Upper lobe of left lung (tissue), 6 donors: Measurements from ENCODE around the gene RPS6KA5. TPM values are rescaled to one million over a fixed set of nuclear protein-coding genes. Genes with fewer than 3 reads are reported as not detected.

Experiments used
- ATAC-seq, 2 donors: fragments of 200-7000 bp; cut with Tn5 transposase; one replicate each; pipeline ENCODE4 v1.9.1; 2022; ENCODE audit warnings: mild to moderate bottlenecking in 2 of 2, moderate library complexity in 2 of 2; ENCODE audit not compliant: low FRiP score in 2 of 2
- DNase-seq, 2 donors: peaks; one replicate each; pipeline ENCODE4 v3.0.0-alpha.2; 2019 to 2020
- H3K27ac ChIP-seq, 4 donors: fragments of 200-600 bp; sonication (generic); one replicate each; pipeline ENCODE4 v1.5.1; 2016 to 2019
- H3K27me3 ChIP-seq, 4 donors: fragments of 200-600 bp; sonication (generic); one replicate each; pipeline ENCODE4 v1.5.1; 2017 to 2019
- H3K36me3 ChIP-seq, 4 donors: fragments of 200-600 bp; sonication (generic); one replicate each; pipeline ENCODE4 v1.5.1; 2016 to 2019
- H3K4me1 ChIP-seq, 4 donors: fragments of 200-600 bp; sonication (generic); one replicate each; pipeline ENCODE4 v1.5.1; 2018 to 2019
- H3K4me3 ChIP-seq, 4 donors: fragments of 200-600 bp; sonication (generic); one replicate each; pipeline ENCODE4 v1.5.1; 2017 to 2019; ENCODE audit warnings: mild to moderate bottlenecking in 2 of 4, moderate library complexity in 1 of 4
- H3K9me3 ChIP-seq, 4 donors: fragments of 200-600 bp; sonication (generic); one replicate each; pipeline ENCODE4 v1.5.1; 2018 to 2019
- CTCF ChIP-seq, 6 experiments: fragments of 450-650 bp in 4 of 6; fragments of 200-600 bp in 2 of 6; sonication (generic) in 2 of 6; IDR thresholded peaks; one replicate each; pipeline ENCODE4 v1.5.1; 2016 to 2019; ENCODE audit warnings: antibody characterized with exemption in 6 of 6
- EP300 ChIP-seq, 4 donors: sonication (generic); formaldehyde crosslinking; IDR thresholded peaks; one replicate each; pipeline ENCODE4 v1.5.1; 2017; ENCODE audit warnings: antibody characterized with exemption in 4 of 4, control low read depth in 2 of 4
- POLR2A ChIP-seq, 4 donors: fragments of 450-650 bp; IDR thresholded peaks; one replicate each; pipeline ENCODE4 v1.5.1; 2016 to 2017; ENCODE audit warnings: antibody characterized with exemption in 4 of 4, mild to moderate bottlenecking in 2 of 4
- POLR2AphosphoS5 ChIP-seq, 2 donors: sonication (generic); formaldehyde crosslinking; IDR thresholded peaks; one replicate each; pipeline ENCODE4 v1.5.1; 2017; ENCODE audit warnings: antibody characterized with exemption in 2 of 2
- WGBS, 2 donors: methylation state at CpG; one replicate each; pipeline ENCODE4 v1.1.5; 2017 to 2018; 5-methylcytosine and 5-hydroxymethylcytosine counted together
- total RNA-seq, 6 donors: library from RNA; depleted of rRNA in 4 of 6; stranded (reverse); fragments of >200 nt in 4 of 6; gene quantifications; one replicate each; pipeline versions ENCODE4 v1.1.0 to v1.2.1, GENCODE V29; 2016 to 2021
- donor health status: DM: no; HTN: no; CAD: no; lungs with moderate emphysema.
- donor health status: DM: no; HTN: yes; CAD: no; lungs with severe emphysema.

The RPS6KA5 gene
- total RNA-seq, 6 donors from 2014 or later: 4.3 to 17.8 (median 10.2) TPM

- Histone ChIP-seq H3K4me1 (no peaks in the 10 kb centered on the region), H3K27me3 (no peaks in the 10 kb centered on the region), H3K36me3 (no peaks in the 10 kb centered on the region), H3K27ac (no peak overlapping the region), H3K4me3 (no peak overlapping the region), H3K9me3 (no peaks in the 10 kb centered on the region)
- TF ChIP-seq POLR2A (IDR thresholded peaks at IDR 0.05): no peak
- TF ChIP-seq CTCF (IDR thresholded peaks at IDR 0.05): no peak
- TF ChIP-seq EP300 (IDR thresholded peaks at IDR 0.05): no peak
- no peak for TF ChIP-seq POLR2AphosphoS5 (IDR thresholded peaks at IDR 0.05)
- 89 to 90% methylated on average over 2 of the region's 2 CpGs for WGBS, 2 donors
- DNase-seq (no peak), ATAC-seq (no peak)
Measured at GRCh38 chr14:90883782-90884181, 176.7 kb downstream of the RPS6KA5 start.

GRCh38 chr14:90883197-90883596, 177.2 kb downstream of the RPS6KA5 start:
- H3K9me3 ChIP-seq: no peaks in the 10 kb centered on the region
- no peak for DNase-seq
- WGBS, 2 donors: 96 to 99% methylated on average over 2 of the region's 2 CpGs
- H3K4me3 ChIP-seq: no peak overlapping the region
- H3K36me3 ChIP-seq: no peaks in the 10 kb centered on the region
- no peak overlapping the region for H3K27ac ChIP-seq
- ATAC-seq: no peak
- no peaks in the 10 kb centered on the region for H3K27me3 ChIP-seq
- no peak for TF ChIP-seq POLR2A (IDR thresholded peaks at IDR 0.05)
- no peak for TF ChIP-seq POLR2AphosphoS5 (IDR thresholded peaks at IDR 0.05)
- no peak for TF ChIP-seq CTCF (IDR thresholded peaks at IDR 0.05)
- no peaks in the 10 kb centered on the region for H3K4me1 ChIP-seq

- TF ChIP-seq POLR2A (IDR thresholded peaks at IDR 0.05) (no peak), CTCF (IDR thresholded peaks at IDR 0.05) (no peak), EP300 (IDR thresholded peaks at IDR 0.05) (no peak), POLR2AphosphoS5 (IDR thresholded peaks at IDR 0.05) (no peak)
- Histone ChIP-seq H3K4me3 (no peak overlapping the region), H3K27me3 (no peaks in the 10 kb centered on the region), H3K27ac (no peak overlapping the region), H3K9me3 (no peaks in the 10 kb centered on the region), H3K4me1 (no peaks in the 10 kb centered on the region), H3K36me3 (no peaks in the 10 kb centered on the region)
- DNase-seq: no peak
- 97 to 100% methylated on average over 2 of the region's 2 CpGs for WGBS, 2 donors
- ATAC-seq: no peak
Measured at GRCh38 chr14:90880282-90880681, 180.2 kb downstream of the RPS6KA5 start.

GRCh38 chr14:90874599-90874998, 185.8 kb downstream of the RPS6KA5 start:
- H3K4me1 ChIP-seq: no peaks in the 10 kb centered on the region
- H3K27ac ChIP-seq: no peak overlapping the region
- ATAC-seq: no peak
- H3K9me3 ChIP-seq: no peaks in the 10 kb centered on the region
- H3K4me3 ChIP-seq: no peak overlapping the region
- WGBS, 2 donors: 92% methylated on average over 5 of the region's 5 CpGs
- no peak for DNase-seq
- TF ChIP-seq EP300 (IDR thresholded peaks at IDR 0.05): no peak
- TF ChIP-seq POLR2AphosphoS5 (IDR thresholded peaks at IDR 0.05): no peak
- TF ChIP-seq CTCF (IDR thresholded peaks at IDR 0.05): no peak
- TF ChIP-seq POLR2A (IDR thresholded peaks at IDR 0.05): no peak
- H3K36me3 ChIP-seq: peaks cover 0 to 15% (median 1%) of the 10 kb centered on the region in 4 donors
- no peaks in the 10 kb centered on the region for H3K27me3 ChIP-seq

DNA sequence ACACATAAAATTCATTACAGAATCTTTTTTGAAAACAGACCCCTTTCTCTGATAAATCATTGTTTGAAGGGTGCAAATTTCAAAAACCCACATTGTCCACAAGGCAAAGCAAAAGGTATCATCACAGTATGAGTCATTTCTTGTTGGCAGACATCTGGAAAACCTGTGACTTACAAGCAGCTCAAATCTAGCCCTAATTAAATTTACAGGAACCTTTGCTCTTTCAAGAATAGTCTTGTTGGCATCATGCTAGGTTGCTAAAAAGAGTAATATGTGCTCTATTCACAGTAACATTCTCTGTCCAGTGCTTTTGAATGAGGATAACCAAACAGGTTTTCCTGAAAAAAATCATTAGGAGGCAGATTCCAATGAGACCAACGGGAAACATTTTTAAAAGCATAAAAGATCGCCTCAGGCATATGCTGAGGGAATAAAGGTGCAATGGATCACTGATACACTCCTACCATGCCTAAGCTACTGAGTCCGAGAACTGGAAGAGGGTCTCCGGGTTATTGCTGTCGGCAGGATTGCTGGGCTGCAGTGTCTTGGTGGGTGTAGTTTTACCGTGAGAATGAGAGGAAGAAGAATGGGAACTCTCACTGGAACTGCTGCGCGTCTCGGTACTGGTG, 188.7 kb downstream of the RPS6KA5 start:
- no peak overlapping the region for H3K4me3 ChIP-seq
- DNase-seq (no peak), ATAC-seq (no peak)
- no peak overlapping the region for H3K27ac ChIP-seq
- no peaks in the 10 kb centered on the region for H3K4me1 ChIP-seq
- no peaks in the 10 kb centered on the region for H3K9me3 ChIP-seq
- WGBS, 2 donors: 93 to 94% methylated on average over 9 of the region's 9 CpGs
- peaks cover 0 to 15% (median 1%) of the 10 kb centered on the region in 4 donors for H3K36me3 ChIP-seq
- TF ChIP-seq EP300 (IDR thresholded peaks at IDR 0.05) (no peak), CTCF (IDR thresholded peaks at IDR 0.05) (no peak), POLR2A (IDR thresholded peaks at IDR 0.05) (no peak), POLR2AphosphoS5 (IDR thresholded peaks at IDR 0.05) (no peak)
- H3K27me3 ChIP-seq: no peaks in the 10 kb centered on the region
